PC-3 (cell line): Measurements from ENCODE around the gene DNAH5. TPM values are rescaled to one million over a fixed set of nuclear protein-coding genes. Genes with fewer than 3 reads are reported as not detected.

Source experiments
- ATAC-seq: fragments of 200-7000 bp; cut with Tn5 transposase; 2 replicates; pipeline ENCODE4 v1.9.1; 2020; ENCODE audit warnings: mild to moderate bottlenecking, moderate library complexity
- BruUV-seq: library from RNA; stranded (reverse); fragments of 400-500 nt; replicated peaks from 2 replicates; lab custom pipeline; 2021; lab: Mats Ljungman, UMichigan
- CTCF ChIA-PET: fragments of 300-600 bp; sonication (Branson Sonifier 250); formaldehyde crosslinking; loops from one replicate; lab custom pipeline; 2022; ENCODE audit warnings: antibody characterized with exemption; lab: Charles Lee
- POLR2A ChIA-PET: fragments of 300-600 bp; sonication (Branson Sonifier 250); formaldehyde crosslinking; loops from one replicate; lab custom pipeline; 2022; ENCODE audit warnings: antibody characterized with exemption; ENCODE audit not compliant: unreplicated experiment; lab: Charles Lee
- DNase-seq: peaks from one replicate; pipeline ENCODE4 v3.0.0-alpha.2; 2015
- H2AFZ ChIP-seq: fragments of 300-600 bp; sonication (generic); 2 replicates; pipeline ENCODE4 v1.6.0; 2016; ENCODE audit warnings: antibody characterized with exemption, low read length
- H3F3A ChIP-seq: fragments of 300-600 bp; sonication (generic); one replicate; pipeline ENCODE4 v1.6.0; 2017; ENCODE audit warnings: antibody characterized with exemption, low read length, control low read depth, mild to moderate bottlenecking; ENCODE audit not compliant: unreplicated experiment
- H3K27ac ChIP-seq: fragments of 300-600 bp; sonication (generic); 2 replicates; pipeline ENCODE4 v1.5.1; 2016; ENCODE audit warnings: mild to moderate bottlenecking, low read length
- H3K27me3 ChIP-seq: fragments of 300-600 bp; sonication (generic); 2 replicates; pipeline ENCODE4 v1.6.1; 2016; ENCODE audit warnings: low read length, mixed read lengths
- H3K36me3 ChIP-seq: fragments of 300-600 bp; sonication (generic); 2 replicates; pipeline ENCODE4 v1.6.1; 2016; ENCODE audit warnings: low read depth, mixed run types, low read length, mixed read lengths
- H3K4me1 ChIP-seq: fragments of 300-600 bp; sonication (generic); 2 replicates; pipeline ENCODE4 v1.5.1; 2016; ENCODE audit warnings: low read length; ENCODE audit not compliant: insufficient read depth
- H3K4me2 ChIP-seq: fragments of 300-600 bp; sonication (generic); 2 replicates; pipeline ENCODE4 v1.6.0; 2016; ENCODE audit warnings: low read length
- H3K4me3 ChIP-seq: fragments of 300-600 bp; sonication (generic); 2 replicates; pipeline ENCODE4 v1.5.1; 2016; ENCODE audit warnings: mild to moderate bottlenecking, low read length, mixed read lengths
- H3K79me2 ChIP-seq: fragments of 300-600 bp; sonication (generic); 2 replicates; pipeline ENCODE4 v1.6.1; 2017; ENCODE audit warnings: low read length, mixed read lengths
- H3K9ac ChIP-seq: fragments of 300-600 bp; sonication (generic); 2 replicates; pipeline ENCODE4 v1.6.0; 2016; ENCODE audit warnings: mild to moderate bottlenecking, low read length
- H3K9me2 ChIP-seq: fragments of 300-600 bp; sonication (generic); replicated peaks from 2 replicates; pipeline ENCODE4 v1.6.1; 2016; ENCODE audit warnings: mixed run types, low read length, mixed read lengths
- H3K9me3 ChIP-seq: fragments of 300-600 bp; sonication (generic); 2 replicates; pipeline ENCODE4 v1.6.1; 2016; ENCODE audit warnings: low read length, mixed read lengths
- H4K20me1 ChIP-seq: fragments of 300-600 bp; sonication (generic); 2 replicates; pipeline ENCODE4 v1.6.1; 2016; ENCODE audit warnings: low read length, mixed read lengths
- CTCF ChIP-seq: fragments of 300-600 bp; sonication (generic); conservative IDR thresholded peaks from 2 replicates; pipeline ENCODE4 v1.5.1; 2017; ENCODE audit warnings: antibody characterized with exemption, low read depth, mild to moderate bottlenecking, low read length
- EZH2 ChIP-seq: fragments of 300-600 bp; sonication (generic); IDR thresholded peaks from one replicate; pipeline ENCODE4 v1.6.1; 2017; ENCODE audit warnings: antibody characterized with exemption, mild to moderate bottlenecking, low read length; ENCODE audit not compliant: unreplicated experiment
- EZH2phosphoT487 ChIP-seq: fragments of 300-600 bp; sonication (generic); IDR thresholded peaks from 2 replicates; pipeline ENCODE4 v1.6.1; 2018; ENCODE audit warnings: mild to moderate bottlenecking, antibody characterized with exemption, low read length, borderline replicate concordance
- intact Hi-C: fragments of 100-400 bp; cut with micrococcal nuclease; formaldehyde crosslinking; loops from 2 replicates; pipeline ENCODE4 v1.9.0; 2023
- total RNA-seq: library from RNA; depleted of rRNA; stranded (reverse); fragments of >200 nt; gene quantifications from 2 replicates; pipeline ENCODE4 v1.2.3, GENCODE V29; 2014

Gene DNAH5
- total RNA-seq, 1 experiment from 2014 or later, result 3.5 TPM

- CTCF ChIA-PET, result no interaction called here
- Histone ChIP-seq H3K4me2 (no peak overlapping the region), H3K9me2 (no peaks in the 10 kb centered on the region), H3K9me3 (no peaks in the 10 kb centered on the region), H3K27ac (no peak overlapping the region), H4K20me1 (no peaks in the 10 kb centered on the region), H3K36me3 (peaks cover 7% of the 10 kb centered on the region; the same call in 1 of the 2 replicates), H3K9ac (no peak overlapping the region), H3K4me1 (peaks cover 34% of the 10 kb centered on the region), H3K79me2 (no peaks in the 10 kb centered on the region), H2AFZ (no peak overlapping the region), H3K4me3 (no peak overlapping the region), H3F3A (peaks cover 4% of the 10 kb centered on the region), H3K27me3 (no peaks in the 10 kb centered on the region)
- DNase-seq (no peak), ATAC-seq (no peak)
- TF ChIP-seq EZH2phosphoT487 (no peak), EZH2 (no peak), CTCF (no peak)
- no TSS peak for BruUV-seq
- POLR2A ChIA-PET, result no interaction called here
- intact Hi-C loops, result no loop called here
These were observed 208.8 kb downstream of the DNAH5 start for GRCh38 chr5:13735691-13736090.

GRCh38 chr5:13731121-13731628 lies 213.3 kb downstream of the DNAH5 start:
- ATAC-seq (peak; percentile 98), DNase-seq (peak; percentile 97)
- Histone ChIP-seq H3K27ac (peak overlapping the region; percentile 92), H3K4me3 (no peak overlapping the region), H3K27me3 (no peaks in the 10 kb centered on the region), H3K4me2 (peak overlapping the region; percentile 61), H3K4me1 (peaks cover 19% of the 10 kb centered on the region), H3K9me3 (no peaks in the 10 kb centered on the region), H3K36me3 (no peaks in the 10 kb centered on the region), H2AFZ (peak overlapping the region; percentile 34), H3K79me2 (no peaks in the 10 kb centered on the region), H4K20me1 (no peaks in the 10 kb centered on the region), H3K9me2 (no peaks in the 10 kb centered on the region), H3F3A (peaks cover 4% of the 10 kb centered on the region), H3K9ac (peak overlapping the region; percentile 69)
- intact Hi-C loops, result loop anchor here (1.0 to 5.0 kb wide), 4 partner anchors 69 to 233 kb away; no protein-coding TSS in a partner anchor
- no TSS peak for BruUV-seq
- TF ChIP-seq EZH2, result no peak
- no peak for TF ChIP-seq CTCF
- no peak for TF ChIP-seq EZH2phosphoT487
- CTCF ChIA-PET, result no interaction called here
- POLR2A ChIA-PET, result no interaction called here

GRCh38 chr5:13708906-13709305 lies 235.6 kb downstream of the DNAH5 start:
- CTCF ChIA-PET, result no interaction called here

More at GRCh38 chr5:13708906-13709305, 235.6 kb downstream of the DNAH5 start:
- H3K4me1 ChIP-seq, result no peaks in the 10 kb centered on the region
- TF ChIP-seq EZH2 (no peak), CTCF (no peak), EZH2phosphoT487 (no peak)
- H3K9me3 ChIP-seq, result no peaks in the 10 kb centered on the region
- no peaks in the 10 kb centered on the region for H3K9me2 ChIP-seq
- no peaks in the 10 kb centered on the region for H3K79me2 ChIP-seq
- intact Hi-C loops, result no loop called here
- no peaks in the 10 kb centered on the region for H3F3A ChIP-seq
- no peak overlapping the region for H3K9ac ChIP-seq
- POLR2A ChIA-PET, result interaction anchor here (0.6 kb wide), 1 partner anchor 1964 kb away, joined by 8 read pairs; no protein-coding TSS in a partner anchor
- BruUV-seq, result no TSS peak
- H2AFZ ChIP-seq, result no peak overlapping the region
- H4K20me1 ChIP-seq, result no peaks in the 10 kb centered on the region
- H3K27me3 ChIP-seq, result no peaks in the 10 kb centered on the region
- no peaks in the 10 kb centered on the region for H3K36me3 ChIP-seq
- H3K27ac ChIP-seq, result no peak overlapping the region
- DNase-seq (no peak), ATAC-seq (no peak)
- H3K4me2 ChIP-seq, result no peak overlapping the region
- H3K4me3 ChIP-seq, result no peak overlapping the region
